Gastroesophageal sphincter (tissue), 3 donors: Measurements from ENCODE around the gene EIF4E2.

Source experiments
- EP300 ChIP-seq: sonication (generic); formaldehyde crosslinking; IDR thresholded peaks from one replicate; pipeline ENCODE4 v1.6.1; 2017; ENCODE audit warnings: antibody characterized with exemption, mild to moderate bottlenecking
- POLR2A ChIP-seq, 2 donors: fragments of 450-650 bp; IDR thresholded peaks; one replicate each; pipeline ENCODE4 v1.6.1; 2017; ENCODE audit warnings: antibody characterized with exemption in 2 of 2, mild to moderate bottlenecking in 2 of 2, moderate library complexity in 1 of 2
- POLR2AphosphoS5 ChIP-seq: sonication (generic); formaldehyde crosslinking; IDR thresholded peaks from one replicate; pipeline ENCODE4 v1.6.1; 2017; ENCODE audit warnings: antibody characterized with exemption
- TF ChIP-seq, protein P1 (sequence below), 4 experiments: fragments of 200-600 bp in 2 of 4; fragments of 450-650 bp in 2 of 4; sonication (generic) in 1 of 4; IDR thresholded peaks; one replicate each; pipeline ENCODE4 v1.5.1; 2017 to 2019; ENCODE audit warnings: antibody characterized with exemption in 4 of 4, mild to moderate bottlenecking in 2 of 4, moderate library complexity in 2 of 4

DNA sequence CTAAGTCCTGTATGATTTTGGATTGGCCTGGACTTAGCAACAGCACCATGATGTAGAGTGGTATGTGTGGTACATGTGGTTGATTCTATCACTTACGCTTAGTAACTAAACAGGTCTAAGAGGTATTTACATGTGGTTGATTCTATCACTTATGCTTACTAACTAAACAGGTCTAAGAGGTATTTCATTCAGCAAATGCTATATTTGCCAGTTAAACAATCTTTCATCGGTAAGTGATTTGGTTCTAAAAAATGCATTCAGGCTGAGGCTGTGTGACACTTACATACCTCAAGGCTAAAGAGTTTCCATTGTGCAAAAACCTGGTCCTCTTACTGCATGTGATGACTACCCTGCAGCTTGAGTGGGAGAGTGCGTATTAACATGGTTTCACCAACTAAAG lies 13.1 kb downstream of the EIF4E2 start:
- TF ChIP-seq POLR2A (IDR thresholded peaks at IDR 0.05) (no peak), EP300 (no peak), POLR2AphosphoS5 (no peak)
- TF ChIP-seq, protein P1, sequence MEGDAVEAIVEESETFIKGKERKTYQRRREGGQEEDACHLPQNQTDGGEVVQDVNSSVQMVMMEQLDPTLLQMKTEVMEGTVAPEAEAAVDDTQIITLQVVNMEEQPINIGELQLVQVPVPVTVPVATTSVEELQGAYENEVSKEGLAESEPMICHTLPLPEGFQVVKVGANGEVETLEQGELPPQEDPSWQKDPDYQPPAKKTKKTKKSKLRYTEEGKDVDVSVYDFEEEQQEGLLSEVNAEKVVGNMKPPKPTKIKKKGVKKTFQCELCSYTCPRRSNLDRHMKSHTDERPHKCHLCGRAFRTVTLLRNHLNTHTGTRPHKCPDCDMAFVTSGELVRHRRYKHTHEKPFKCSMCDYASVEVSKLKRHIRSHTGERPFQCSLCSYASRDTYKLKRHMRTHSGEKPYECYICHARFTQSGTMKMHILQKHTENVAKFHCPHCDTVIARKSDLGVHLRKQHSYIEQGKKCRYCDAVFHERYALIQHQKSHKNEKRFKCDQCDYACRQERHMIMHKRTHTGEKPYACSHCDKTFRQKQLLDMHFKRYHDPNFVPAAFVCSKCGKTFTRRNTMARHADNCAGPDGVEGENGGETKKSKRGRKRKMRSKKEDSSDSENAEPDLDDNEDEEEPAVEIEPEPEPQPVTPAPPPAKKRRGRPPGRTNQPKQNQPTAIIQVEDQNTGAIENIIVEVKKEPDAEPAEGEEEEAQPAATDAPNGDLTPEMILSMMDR (IDR thresholded peaks at IDR 0.05): no peak
